Stimulated activated memory B cell treated with anti-CD40 and anti-IgM and Interleukin-4, amounts not matched to agents 10 μg/mL and 1 μg/mL and 100 μg/mL, for 72 hours (primary cell): ENCODE results near the gene UNC5A.

ENCODE experiments used
- ATAC-seq: fragments of 150-1000 bp; cut with Tn5 transposase; 2 replicates; pipeline ENCODE4 v1.10.0; 2021
- H3K27ac Mint-ChIP-seq: one replicate; pipeline ENCODE4 v1.8.0; 2022; ENCODE audit warnings: mild to moderate bottlenecking, mixed read lengths
- H3K27me3 Mint-ChIP-seq: one replicate; pipeline ENCODE4 v1.8.0; 2022; ENCODE audit warnings: mixed read lengths
- H3K36me3 Mint-ChIP-seq: one replicate; pipeline ENCODE4 v1.8.0; 2022; ENCODE audit warnings: mixed read lengths
- H3K4me1 Mint-ChIP-seq: one replicate; pipeline ENCODE4 v1.8.0; 2022; ENCODE audit warnings: mixed read lengths
- H3K4me3 Mint-ChIP-seq: one replicate; pipeline ENCODE4 v1.8.0; 2022; ENCODE audit warnings: mild to moderate bottlenecking, moderate library complexity, mixed read lengths
- H3K9me3 Mint-ChIP-seq: one replicate; pipeline ENCODE4 v1.8.0; 2022; ENCODE audit warnings: mixed read lengths

The UNC5A gene

DNA sequence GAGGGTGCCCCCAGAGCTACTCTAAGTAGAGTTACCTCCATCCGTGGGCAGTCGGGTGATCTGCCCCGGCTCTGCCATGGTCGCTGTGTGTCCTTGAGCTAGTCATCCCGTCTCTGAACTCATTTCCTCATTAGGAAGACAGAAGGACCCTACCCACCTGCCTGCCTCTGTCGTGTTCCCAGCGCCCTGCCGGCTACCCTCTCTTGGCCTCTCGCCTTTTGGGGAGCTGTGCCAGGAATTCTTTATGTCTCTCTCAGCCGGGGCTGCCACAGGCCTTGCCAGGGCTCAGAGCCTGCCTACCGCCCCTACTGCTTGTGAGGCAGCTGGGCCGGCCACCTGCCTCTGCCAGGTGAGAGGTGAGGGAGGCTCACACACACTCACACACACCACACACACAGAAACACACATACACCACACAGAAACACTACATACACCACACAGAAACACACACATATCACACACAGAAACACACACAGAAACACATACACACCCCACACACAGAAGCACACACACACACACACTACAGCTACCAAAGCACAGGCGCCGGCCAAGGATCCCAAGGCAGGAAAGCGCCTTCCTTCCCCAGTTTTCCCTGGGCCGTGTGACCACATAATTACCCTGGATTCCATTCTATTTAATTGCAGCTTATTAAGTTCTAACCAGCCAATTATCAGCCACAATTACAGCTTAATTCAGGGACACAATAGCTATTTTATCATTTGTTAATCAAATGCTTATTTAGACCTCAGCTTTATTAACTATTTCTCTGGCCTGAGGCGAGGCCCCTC lies 41.7 kb downstream of the UNC5A start:
- H3K27me3 Mint-ChIP-seq = peaks cover 67% of the 10 kb centered on the region
- no peak for ATAC-seq
- no peaks in the 10 kb centered on the region for H3K9me3 Mint-ChIP-seq
- H3K27ac Mint-ChIP-seq = no peak overlapping the region
- H3K4me3 Mint-ChIP-seq = no peak overlapping the region
- no peaks in the 10 kb centered on the region for H3K4me1 Mint-ChIP-seq
- no peaks in the 10 kb centered on the region for H3K36me3 Mint-ChIP-seq

DNA sequence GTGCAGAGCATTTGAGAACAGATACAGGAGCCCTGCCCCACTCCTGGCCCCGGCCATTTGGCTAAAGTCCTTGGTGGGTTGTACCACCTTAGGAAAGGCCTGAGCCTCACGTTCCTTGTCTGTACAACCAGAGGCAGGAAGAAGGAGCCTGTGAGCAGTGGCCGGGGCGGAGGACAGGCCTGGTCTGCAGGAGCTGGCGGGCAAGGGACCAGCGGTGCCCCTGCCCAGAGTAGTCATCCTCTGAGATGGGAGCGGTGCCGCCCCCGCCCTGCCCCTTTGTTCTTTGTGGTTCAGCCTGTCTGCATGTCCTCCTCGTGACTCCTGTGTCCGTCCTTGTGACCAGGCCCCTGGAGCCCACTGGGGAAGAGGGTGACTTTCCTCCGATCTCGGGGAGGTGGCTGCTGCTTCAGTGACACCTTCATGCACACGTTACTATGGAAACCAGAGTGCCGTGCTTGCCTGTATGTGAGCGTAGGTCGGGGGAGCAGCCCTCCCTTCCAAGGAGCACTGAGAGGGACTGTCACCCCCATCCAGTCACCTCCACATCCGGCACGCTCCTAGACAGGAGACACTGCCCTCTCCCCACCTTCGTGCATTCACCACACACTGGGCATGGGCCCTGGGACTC lies 42.9 kb downstream of the UNC5A start:
- Mint-ChIP-seq H3K4me3 (no peak overlapping the region), H3K4me1 (no peaks in the 10 kb centered on the region), H3K27me3 (peaks cover 67% of the 10 kb centered on the region), H3K9me3 (peaks cover 4% of the 10 kb centered on the region), H3K27ac (no peak overlapping the region), H3K36me3 (no peaks in the 10 kb centered on the region)
- ATAC-seq = no peak

DNA sequence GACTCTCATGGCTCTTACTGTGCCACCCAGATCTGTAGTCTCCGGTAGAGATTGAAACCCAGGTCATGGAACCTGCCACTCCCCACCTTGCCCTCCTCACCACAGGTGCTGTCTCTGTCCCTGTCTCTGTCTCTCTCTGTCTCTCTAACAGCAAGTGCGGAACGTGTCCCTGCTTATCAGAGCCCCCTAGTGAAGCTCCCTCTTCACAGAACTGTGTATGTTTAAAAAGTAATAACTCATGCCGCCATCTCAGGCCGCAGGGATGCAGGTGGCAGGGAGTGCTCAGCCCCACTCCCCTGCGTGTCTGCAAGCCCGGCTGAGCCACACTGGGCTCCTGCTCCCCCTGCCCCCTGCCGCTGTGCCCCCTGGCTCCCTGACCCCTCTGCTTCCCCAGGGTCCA lies 43.8 kb downstream of the UNC5A start:
- H3K36me3 Mint-ChIP-seq = no peaks in the 10 kb centered on the region
- H3K27me3 Mint-ChIP-seq = peaks cover 67% of the 10 kb centered on the region
- no peak overlapping the region for H3K4me3 Mint-ChIP-seq
- no peak for ATAC-seq
- H3K9me3 Mint-ChIP-seq = peaks cover 6% of the 10 kb centered on the region
- H3K4me1 Mint-ChIP-seq = no peaks in the 10 kb centered on the region
- no peak overlapping the region for H3K27ac Mint-ChIP-seq

DNA sequence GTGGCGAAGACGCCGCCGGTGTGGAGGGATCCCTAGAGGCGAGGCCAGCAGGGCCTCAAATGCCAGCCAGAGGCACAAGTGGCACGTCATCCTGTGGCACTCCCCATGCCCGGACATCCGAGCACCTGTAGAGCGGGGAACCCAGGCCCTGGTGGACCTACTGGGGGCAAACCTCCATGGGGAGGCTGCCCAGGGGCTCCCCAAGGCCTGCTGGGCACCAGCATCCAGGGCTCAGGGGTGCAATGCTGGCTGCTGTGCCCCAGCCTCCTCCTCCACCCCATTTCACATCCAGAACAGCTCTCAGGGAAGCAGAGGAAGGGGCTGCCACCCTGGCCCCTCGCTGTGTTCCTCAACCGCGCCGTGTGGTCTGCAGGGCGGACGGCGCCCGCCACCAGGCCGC lies 45.2 kb downstream of the UNC5A start:
- no peak overlapping the region for H3K27ac Mint-ChIP-seq
- H3K4me1 Mint-ChIP-seq = no peaks in the 10 kb centered on the region
- no peaks in the 10 kb centered on the region for H3K36me3 Mint-ChIP-seq
- no peak overlapping the region for H3K4me3 Mint-ChIP-seq
- no peak for ATAC-seq
- H3K27me3 Mint-ChIP-seq = peaks cover 63% of the 10 kb centered on the region
- H3K9me3 Mint-ChIP-seq = peaks cover 6% of the 10 kb centered on the region

DNA sequence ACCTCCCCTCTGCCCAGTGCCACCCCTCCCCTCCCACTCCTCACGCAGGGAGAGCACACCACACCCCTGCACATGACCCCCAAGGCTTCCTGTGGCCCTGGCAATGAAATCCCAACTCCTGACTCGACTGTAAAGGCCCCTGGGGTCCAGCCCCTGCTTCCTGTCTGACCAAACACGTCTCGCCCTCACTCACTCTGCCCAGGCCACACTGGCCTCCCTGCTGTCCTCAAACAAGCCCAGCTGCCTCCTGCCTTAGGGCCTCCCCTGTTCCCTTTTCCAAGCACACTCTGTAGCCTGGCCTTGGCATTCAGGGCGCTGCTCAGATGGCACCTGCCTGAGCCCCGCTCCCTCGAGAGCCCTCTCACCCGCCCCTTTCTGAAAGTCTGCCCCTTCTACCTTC lies 46.4 kb downstream of the UNC5A start:
- Mint-ChIP-seq H3K4me1 (no peaks in the 10 kb centered on the region), H3K36me3 (no peaks in the 10 kb centered on the region), H3K27ac (no peak overlapping the region), H3K4me3 (no peak overlapping the region), H3K9me3 (peaks cover 6% of the 10 kb centered on the region), H3K27me3 (peaks cover 75% of the 10 kb centered on the region)
- no peak for ATAC-seq

DNA sequence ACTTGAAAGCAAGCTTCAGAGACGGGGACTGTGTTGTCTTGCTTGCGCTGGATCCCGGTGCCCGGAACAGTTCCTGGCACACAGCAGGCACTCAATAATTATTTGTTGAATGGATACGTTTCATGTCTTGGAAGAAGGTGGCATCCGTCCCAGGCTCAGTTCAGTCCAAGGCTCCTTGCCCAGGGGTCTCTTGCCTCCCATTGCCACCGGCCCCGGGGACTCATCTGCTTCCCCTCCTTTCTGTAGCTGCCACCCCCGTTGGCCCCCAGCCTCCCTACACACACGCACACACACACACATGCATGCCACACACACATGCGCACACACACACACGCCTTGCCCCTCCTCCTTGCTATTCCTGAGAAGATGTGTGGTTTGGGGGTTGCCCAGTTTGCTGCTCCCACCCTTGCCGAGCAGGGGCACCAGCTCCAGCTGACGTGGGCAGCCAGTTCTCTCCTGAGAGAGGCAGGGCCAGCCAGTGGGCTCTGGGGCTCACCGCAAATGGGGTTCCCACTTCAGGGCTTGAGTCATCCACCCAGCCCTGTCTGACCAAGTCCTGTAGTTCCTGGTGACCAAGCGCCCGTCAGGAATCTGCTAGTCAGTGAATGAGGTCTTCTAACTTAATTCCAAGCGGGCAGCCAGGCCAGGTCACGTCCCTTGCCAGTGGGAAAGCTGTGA lies 47.0 kb downstream of the UNC5A start:
- Mint-ChIP-seq H3K27me3 (peaks cover 78% of the 10 kb centered on the region), H3K27ac (no peak overlapping the region), H3K4me3 (no peak overlapping the region), H3K4me1 (peaks cover under 1% of the 10 kb centered on the region), H3K36me3 (no peaks in the 10 kb centered on the region), H3K9me3 (peaks cover 6% of the 10 kb centered on the region)
- ATAC-seq = no peak

DNA sequence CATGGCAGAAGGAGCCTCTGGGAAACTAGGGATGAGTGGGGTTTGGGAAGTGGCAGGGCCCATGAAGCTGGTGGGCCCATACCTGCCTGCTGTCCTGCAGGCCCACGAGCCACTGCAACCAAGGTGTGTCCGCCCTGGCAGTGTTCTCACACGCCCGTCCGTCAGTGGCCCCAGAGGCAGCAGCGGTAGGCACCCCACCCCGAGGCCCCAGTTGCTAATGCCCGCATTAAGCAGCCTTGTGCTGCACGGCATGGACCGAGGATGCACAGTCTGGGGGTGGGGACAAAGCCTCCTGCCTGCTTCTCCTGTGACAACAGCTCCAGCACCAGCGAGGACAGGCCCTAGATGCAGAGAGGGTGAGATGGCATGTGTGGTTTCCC lies 47.5 kb downstream of the UNC5A start:
- no peak for ATAC-seq
- H3K27me3 Mint-ChIP-seq = peaks cover 78% of the 10 kb centered on the region
- peaks cover 6% of the 10 kb centered on the region for H3K9me3 Mint-ChIP-seq
- H3K4me3 Mint-ChIP-seq = no peak overlapping the region
- peaks cover 6% of the 10 kb centered on the region for H3K4me1 Mint-ChIP-seq
- no peaks in the 10 kb centered on the region for H3K36me3 Mint-ChIP-seq
- H3K27ac Mint-ChIP-seq = no peak overlapping the region

DNA sequence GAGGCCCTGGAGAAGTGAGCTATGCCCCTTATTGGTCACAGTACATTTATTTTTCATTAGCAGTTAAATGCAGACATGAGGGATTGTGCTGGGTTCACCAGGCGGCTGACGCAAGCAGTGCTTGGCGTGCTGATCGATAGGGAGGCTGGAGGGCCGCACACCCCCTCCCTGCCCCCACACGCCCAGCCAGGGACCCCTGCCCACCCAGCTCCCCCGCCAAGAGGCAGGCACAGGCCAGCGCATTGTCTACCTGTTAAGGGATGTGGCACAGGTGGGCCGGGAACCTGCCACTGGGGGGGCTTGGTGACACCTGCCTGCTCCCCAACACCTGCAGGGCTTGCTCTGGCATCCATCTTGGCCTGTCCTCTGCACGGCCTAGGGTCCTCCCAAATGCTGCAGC lies 49.6 kb downstream of the UNC5A start:
- no peak overlapping the region for H3K4me3 Mint-ChIP-seq
- H3K9me3 Mint-ChIP-seq = peaks cover 6% of the 10 kb centered on the region
- H3K4me1 Mint-ChIP-seq = peaks cover 9% of the 10 kb centered on the region
- no peak for ATAC-seq
- peaks cover 78% of the 10 kb centered on the region for H3K27me3 Mint-ChIP-seq
- no peaks in the 10 kb centered on the region for H3K36me3 Mint-ChIP-seq
- H3K27ac Mint-ChIP-seq = no peak overlapping the region

DNA sequence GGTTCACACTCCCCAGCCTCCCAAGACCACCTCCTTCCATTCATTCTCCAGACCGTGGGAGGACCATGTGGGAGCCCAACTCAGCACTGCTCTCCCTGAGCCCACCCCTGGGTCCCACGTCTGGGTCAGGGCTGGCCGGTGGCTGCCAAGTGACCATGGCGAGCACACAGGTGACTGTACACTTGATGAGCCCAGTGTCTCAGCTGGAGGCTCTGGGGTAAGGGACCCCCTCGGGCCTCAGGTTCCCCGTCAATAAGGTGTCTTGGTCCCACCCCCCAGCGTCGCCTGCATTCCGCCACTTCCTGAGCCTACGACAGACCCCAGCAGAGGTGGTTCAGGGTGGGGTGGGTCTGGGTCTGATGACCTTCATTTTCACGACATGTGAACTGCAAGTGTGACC lies 50.0 kb downstream of the UNC5A start:
- H3K27me3 Mint-ChIP-seq = peaks cover 78% of the 10 kb centered on the region
- H3K4me3 Mint-ChIP-seq = no peak overlapping the region
- ATAC-seq = no peak
- no peak overlapping the region for H3K27ac Mint-ChIP-seq
- peaks cover 6% of the 10 kb centered on the region for H3K9me3 Mint-ChIP-seq
- peaks cover 9% of the 10 kb centered on the region for H3K4me1 Mint-ChIP-seq
- no peaks in the 10 kb centered on the region for H3K36me3 Mint-ChIP-seq

DNA sequence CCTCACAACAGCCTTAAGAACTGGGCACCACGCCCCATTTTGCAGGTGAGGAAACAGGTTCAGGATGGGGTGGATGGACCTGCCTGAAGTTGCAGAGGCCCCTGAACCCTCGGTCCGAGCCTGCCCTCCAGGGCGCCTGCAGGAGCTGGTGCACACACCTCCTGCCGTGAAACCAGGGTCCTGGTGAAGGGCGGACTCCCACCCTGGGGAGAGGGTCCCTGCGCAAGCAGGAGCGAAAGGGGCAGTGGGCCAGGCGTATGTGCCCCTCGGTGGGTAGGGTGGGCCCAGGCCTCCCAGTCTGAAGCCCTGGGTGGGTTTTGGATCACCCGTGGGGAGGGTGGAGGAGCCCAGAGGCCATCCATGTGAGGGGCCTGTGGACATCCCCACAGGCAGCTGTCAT lies 50.9 kb downstream of the UNC5A start:
- no peak overlapping the region for H3K27ac Mint-ChIP-seq
- H3K9me3 Mint-ChIP-seq = peaks cover 6% of the 10 kb centered on the region
- peak; percentile 4 for ATAC-seq
- no peaks in the 10 kb centered on the region for H3K36me3 Mint-ChIP-seq
- H3K27me3 Mint-ChIP-seq = peaks cover 85% of the 10 kb centered on the region
- H3K4me1 Mint-ChIP-seq = peaks cover 9% of the 10 kb centered on the region
- no peak overlapping the region for H3K4me3 Mint-ChIP-seq

DNA sequence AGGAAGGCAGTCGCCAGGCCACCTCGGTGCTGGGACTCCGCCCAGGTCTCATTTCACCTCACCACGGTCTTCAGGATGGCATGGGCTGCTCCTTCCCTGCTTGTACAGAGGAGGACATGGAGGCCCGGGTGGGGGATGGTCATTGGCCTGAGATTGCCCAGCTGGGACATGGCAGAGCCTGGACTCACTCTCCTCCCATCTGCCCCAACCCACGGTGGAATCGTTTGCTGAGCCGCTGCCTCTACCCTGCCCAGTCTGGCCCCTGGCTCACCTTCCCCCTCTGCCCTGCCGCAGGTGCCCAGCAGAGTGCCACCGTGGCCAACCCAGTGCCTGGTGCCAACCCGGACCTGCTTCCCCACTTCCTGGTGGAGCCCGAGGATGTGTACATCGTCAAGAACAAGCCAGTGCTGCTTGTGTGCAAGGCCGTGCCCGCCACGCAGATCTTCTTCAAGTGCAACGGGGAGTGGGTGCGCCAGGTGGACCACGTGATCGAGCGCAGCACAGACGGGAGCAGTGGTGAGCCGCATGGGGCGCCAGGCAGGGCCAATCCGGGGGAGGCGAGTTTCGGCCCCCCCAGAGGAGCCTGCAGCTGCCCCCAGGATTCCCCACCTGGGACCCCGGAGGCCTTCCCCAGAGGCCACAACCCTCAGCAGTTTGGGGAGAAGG lies 52.1 kb downstream of the UNC5A start:
- H3K9me3 Mint-ChIP-seq = peaks cover 6% of the 10 kb centered on the region
- H3K36me3 Mint-ChIP-seq = no peaks in the 10 kb centered on the region
- H3K27me3 Mint-ChIP-seq = peaks cover 86% of the 10 kb centered on the region
- H3K4me3 Mint-ChIP-seq = no peak overlapping the region
- H3K4me1 Mint-ChIP-seq = peaks cover 9% of the 10 kb centered on the region
- ATAC-seq = peak; percentile 3
- no peak overlapping the region for H3K27ac Mint-ChIP-seq

DNA sequence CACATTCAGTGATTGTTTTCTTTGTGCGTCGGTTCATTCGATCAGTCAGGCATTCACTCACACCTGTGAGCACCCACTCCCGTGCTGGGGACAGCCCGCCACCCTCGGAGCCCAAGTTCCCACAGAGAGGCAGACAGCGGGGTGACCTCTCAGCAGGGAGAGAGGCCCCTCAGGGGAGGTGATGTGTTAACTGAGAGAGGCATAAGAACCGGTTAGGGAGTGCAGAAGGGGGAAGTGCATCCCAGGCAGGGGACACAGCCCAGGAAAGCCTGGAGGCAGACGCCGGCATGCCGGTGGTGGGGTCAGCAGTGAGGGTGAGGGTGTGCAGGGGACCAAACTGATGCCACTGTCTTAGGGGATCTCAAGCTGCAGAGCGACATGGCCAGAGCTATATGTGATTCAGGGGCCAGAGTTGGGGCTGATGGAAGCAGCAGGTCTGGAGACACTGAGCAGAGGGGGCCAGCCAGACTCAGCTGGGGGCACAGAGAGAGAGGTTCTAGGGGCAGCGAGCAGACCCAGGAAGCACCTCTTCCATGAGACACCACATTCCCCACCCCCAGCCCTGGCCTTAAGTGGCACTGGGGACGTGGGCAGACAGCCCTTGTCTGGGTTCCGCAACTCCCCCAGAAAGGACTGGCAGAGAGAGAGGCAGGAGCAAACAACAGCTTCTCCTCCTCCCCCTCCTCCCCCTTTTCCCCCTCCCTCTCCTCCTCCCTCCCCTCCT lies 52.8 kb downstream of the UNC5A start:
- Mint-ChIP-seq H3K9me3 (peaks cover 3% of the 10 kb centered on the region), H3K4me1 (peaks cover 9% of the 10 kb centered on the region), H3K4me3 (no peak overlapping the region), H3K36me3 (no peaks in the 10 kb centered on the region), H3K27me3 (peaks cover 81% of the 10 kb centered on the region), H3K27ac (no peak overlapping the region)
- peak; percentile 31 for ATAC-seq

DNA sequence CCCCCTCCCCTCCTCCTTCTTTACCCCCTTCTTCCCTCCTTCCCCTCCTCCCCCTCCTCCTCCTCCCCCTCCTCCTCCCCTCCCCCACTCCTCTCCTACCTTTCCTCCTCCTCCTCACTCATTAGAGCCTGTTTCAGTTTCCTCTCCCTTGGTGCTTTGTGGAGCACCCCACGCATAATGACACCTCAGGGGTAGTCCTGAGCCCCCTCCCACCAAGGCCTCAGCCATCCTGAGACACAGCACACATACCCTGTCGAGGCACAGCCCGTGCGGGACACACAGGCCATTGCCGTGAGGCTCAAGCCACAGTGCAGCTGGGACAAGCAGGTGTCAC lies 53.4 kb downstream of the UNC5A start:
- Mint-ChIP-seq H3K36me3 (no peaks in the 10 kb centered on the region), H3K27ac (no peak overlapping the region), H3K4me3 (no peak overlapping the region), H3K9me3 (no peaks in the 10 kb centered on the region), H3K27me3 (peaks cover 77% of the 10 kb centered on the region), H3K4me1 (peaks cover 9% of the 10 kb centered on the region)
- no peak for ATAC-seq

DNA sequence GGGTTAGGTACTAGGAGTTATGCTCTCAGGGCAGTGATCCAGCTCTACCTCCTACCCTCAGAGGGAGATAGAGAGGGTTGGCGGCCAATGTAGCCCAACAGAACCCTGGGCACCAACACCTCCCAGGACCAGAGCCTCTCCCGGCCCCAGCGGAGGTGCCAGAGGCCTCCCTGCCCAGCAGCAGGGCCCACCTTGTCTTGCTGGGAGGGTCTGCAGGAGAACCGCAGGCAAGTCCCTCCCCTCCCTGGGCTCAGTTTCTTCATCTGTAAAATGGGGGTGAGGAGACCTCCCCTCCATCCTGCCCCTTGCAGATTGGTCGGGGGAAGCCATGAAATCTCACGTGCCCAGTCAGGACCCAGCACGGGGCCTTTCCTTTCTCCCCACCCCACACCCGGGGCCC lies 54.4 kb downstream of the UNC5A start:
- no peaks in the 10 kb centered on the region for H3K36me3 Mint-ChIP-seq
- no peak for ATAC-seq
- H3K27ac Mint-ChIP-seq = no peak overlapping the region
- H3K4me1 Mint-ChIP-seq = peaks cover 9% of the 10 kb centered on the region
- no peaks in the 10 kb centered on the region for H3K9me3 Mint-ChIP-seq
- H3K27me3 Mint-ChIP-seq = peaks cover 77% of the 10 kb centered on the region
- H3K4me3 Mint-ChIP-seq = no peak overlapping the region

DNA sequence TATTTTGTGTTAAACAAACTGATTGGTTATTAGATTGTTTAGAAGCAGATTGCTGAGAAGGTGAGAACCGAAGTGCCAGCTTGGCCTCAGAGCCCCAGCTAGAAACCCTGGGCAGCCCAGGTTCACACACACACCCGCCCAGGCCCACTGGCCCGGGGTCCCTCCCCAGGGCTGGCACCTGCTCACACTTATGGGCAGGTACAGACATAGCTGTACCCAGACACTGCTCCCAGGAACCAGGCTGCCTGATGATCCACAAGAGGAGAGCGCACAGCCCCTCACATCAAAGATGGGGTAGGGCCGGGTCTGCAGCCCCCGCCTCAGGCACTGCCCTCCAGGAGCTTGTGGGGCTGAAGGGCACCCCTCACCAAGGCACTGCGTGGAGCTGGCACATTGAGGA lies 55.6 kb downstream of the UNC5A start:
- Mint-ChIP-seq H3K36me3 (no peaks in the 10 kb centered on the region), H3K9me3 (peaks cover 3% of the 10 kb centered on the region), H3K27me3 (peaks cover 66% of the 10 kb centered on the region), H3K4me3 (no peak overlapping the region), H3K4me1 (peaks cover 15% of the 10 kb centered on the region), H3K27ac (no peak overlapping the region)
- ATAC-seq = no peak
